HCT116 (cell line): ENCODE data around the gene SGIP1. TPM values are rescaled to one million over a fixed set of nuclear protein-coding genes. Genes with fewer than 3 reads are reported as not detected.

Experiments used
- ATAC-seq: fragments of 200-7000 bp; cut with Tn5 transposase; 2 replicates; pipeline ENCODE4 v1.9.1; 2020; ENCODE audit warnings: mild to moderate bottlenecking, moderate library complexity
- BruUV-seq: library from RNA; stranded (reverse); fragments of 400-500 nt; replicated peaks from 2 replicates; lab custom pipeline; 2021; lab: Mats Ljungman, UMichigan
- CTCF ChIA-PET: fragments of 300-600 bp; sonication (Branson Sonifier 250); formaldehyde crosslinking; loops from one replicate; lab custom pipeline; 2021; ENCODE audit warnings: antibody characterized with exemption; lab: Charles Lee
- POLR2A ChIA-PET: fragments of 300-600, 350-600 bp; sonication (Branson Sonifier 250); formaldehyde crosslinking; loops from one replicate; lab custom pipeline; 2021; ENCODE audit warnings: antibody characterized with exemption; lab: Charles Lee
- RAD21 ChIA-PET, 2 experiments: fragments of 300-600 bp; sonication (Branson Sonifier 250); formaldehyde crosslinking; loops; one replicate each; lab custom pipeline; 2023; ENCODE audit warnings: low total read pairs in 2 of 2; ENCODE audit not compliant: uncharacterized antibody in 2 of 2, unreplicated experiment in 2 of 2, low non-redundant PET in 1 of 2; lab: Charles Lee
- DNase-seq: peaks from one replicate; pipeline ENCODE4 v3.0.0-alpha.2; 2010; ENCODE audit warnings: low read depth, low spot score
- H2AFZ ChIP-seq: fragments of 200-600 bp; shearing (Covaris generic), sonication (generic); 2 replicates; pipeline ENCODE4 v1.6.1; 2017; ENCODE audit warnings: low read depth, mixed run types, mixed read lengths, antibody characterized with exemption, low read length; ENCODE audit not compliant: poor library complexity, severe bottlenecking
- H3K27ac ChIP-seq: 2 replicates; pipeline ENCODE4 v1.5.1; 2012; ENCODE audit warnings: low read depth, low read length
- H3K27me3 ChIP-seq: fragments of 200-600 bp; sonication (generic); 2 replicates; pipeline ENCODE4 v1.6.1; 2016; ENCODE audit warnings: mixed run types, low read length, mixed read lengths; ENCODE audit not compliant: insufficient read depth
- H3K36me3 ChIP-seq, 2 experiments: fragments of 200-500 bp in 1 of 2; fragments of 200-600 bp in 1 of 2; sonication (Bioruptor generic) in 1 of 2; sonication (generic) in 1 of 2; 2 replicates each; pipeline versions ENCODE4 v1.5.1 to v1.6.1; 2014 to 2016; ENCODE audit warnings: low read length in 2 of 2, inconsistent platforms in 1 of 2, mixed read lengths in 1 of 2, mixed run types in 1 of 2; ENCODE audit not compliant: insufficient read depth in 2 of 2, control insufficient read depth in 1 of 2
- H3K4me1 ChIP-seq, 2 experiments: fragments of 200-600 bp in 1 of 2; sonication (generic) in 1 of 2; 2 replicates each; pipeline versions ENCODE4 v1.5.1 to v1.6.1; 2012 to 2017; ENCODE audit warnings: low read length in 2 of 2, inconsistent platforms in 1 of 2, mild to moderate bottlenecking in 1 of 2, mixed read lengths in 1 of 2, mixed run types in 1 of 2, moderate library complexity in 1 of 2; ENCODE audit not compliant: insufficient read depth in 2 of 2, control insufficient read depth in 1 of 2
- H3K4me2 ChIP-seq: fragments of 200-600 bp; sonication (generic); 2 replicates; pipeline ENCODE4 v1.6.1; 2017; ENCODE audit warnings: mixed run types, low read length, mixed read lengths
- H3K4me3 ChIP-seq, 2 experiments: fragments of 200-600 bp in 1 of 2; sonication (generic) in 1 of 2; replicated peaks in 1 of 2; 2 replicates each; pipeline ENCODE4 v1.5.1; 2011 to 2016; ENCODE audit warnings: low read length in 2 of 2, control low read depth in 1 of 2, low read depth in 1 of 2, mild to moderate bottlenecking in 1 of 2, mixed read lengths in 1 of 2, mixed run types in 1 of 2
- H3K79me2 ChIP-seq: fragments of 200-600 bp; sonication (generic); 2 replicates; pipeline ENCODE4 v1.6.1; 2017; ENCODE audit warnings: mild to moderate bottlenecking, mixed run types, low read length, moderate library complexity, mixed read lengths; ENCODE audit not compliant: insufficient read depth
- H3K9ac ChIP-seq: fragments of 200-600 bp; sonication (generic); 2 replicates; pipeline ENCODE4 v1.6.1; 2016; ENCODE audit warnings: low read length, mixed read lengths
- H3K9me2 ChIP-seq: fragments of 200-600 bp; sonication (generic), shearing (Covaris generic); 2 replicates; pipeline ENCODE4 v1.6.1; 2017; ENCODE audit warnings: mixed run types, mild to moderate bottlenecking, moderate library complexity; ENCODE audit not compliant: insufficient read depth
- H3K9me3 ChIP-seq, 2 experiments: fragments of 200-500 bp in 1 of 2; fragments of 200-600 bp in 1 of 2; sonication (Bioruptor generic) in 1 of 2; sonication (generic) in 1 of 2; 2 replicates each; pipeline ENCODE4 v1.6.1; 2014 to 2017; ENCODE audit warnings: low read length in 2 of 2, mixed read lengths in 2 of 2, inconsistent platforms in 1 of 2, low read depth in 1 of 2, mild to moderate bottlenecking in 1 of 2, mixed run types in 1 of 2, moderate library complexity in 1 of 2; ENCODE audit not compliant: control insufficient read depth in 1 of 2, insufficient read depth in 1 of 2
- H4K20me1 ChIP-seq: fragments of 200-600 bp; sonication (generic), shearing (Covaris generic); 2 replicates; pipeline ENCODE4 v1.6.1; 2017; ENCODE audit warnings: mixed run types, mild to moderate bottlenecking, moderate library complexity; ENCODE audit not compliant: insufficient read depth
- CBX3 ChIP-seq: IDR thresholded peaks from 2 replicates; pipeline ENCODE4 v1.6.1; 2012; ENCODE audit warnings: low read depth
- CEBPB ChIP-seq: IDR thresholded peaks from 2 replicates; pipeline ENCODE4 v1.6.1; 2012; ENCODE audit warnings: low read depth
- EGR1 ChIP-seq: IDR thresholded peaks from 2 replicates; pipeline ENCODE4 v1.6.1; 2012; ENCODE audit warnings: low read depth
- FOSL1 ChIP-seq: IDR thresholded peaks from 2 replicates; pipeline ENCODE4 v1.6.1; 2012; ENCODE audit warnings: low read depth
- POLR2A ChIP-seq: IDR thresholded peaks from 2 replicates; pipeline ENCODE4 v1.7.0; 2011; ENCODE audit warnings: borderline replicate concordance; ENCODE audit not compliant: insufficient read depth, insufficient read length; ENCODE audit errors: extremely low read depth
- POLR2AphosphoS5 ChIP-seq: IDR thresholded peaks from 2 replicates; pipeline ENCODE4 v1.6.1; 2011; ENCODE audit warnings: mild to moderate bottlenecking, low read depth, low read length, moderate library complexity
- RAD21 ChIP-seq: IDR thresholded peaks from 2 replicates; pipeline ENCODE4 v1.6.1; 2012; ENCODE audit warnings: low read depth, mild to moderate bottlenecking
- SIN3A ChIP-seq: IDR thresholded peaks from 2 replicates; pipeline ENCODE4 v1.6.1; 2012; ENCODE audit warnings: low read depth
- SP1 ChIP-seq: IDR thresholded peaks from 2 replicates; pipeline ENCODE4 v1.6.1; 2012; ENCODE audit warnings: low read depth
- TCF7L2 ChIP-seq: IDR thresholded peaks from 2 replicates; pipeline ENCODE4 v1.7.0; 2011; ENCODE audit warnings: borderline replicate concordance, inconsistent platforms; ENCODE audit not compliant: insufficient read depth, insufficient read length; ENCODE audit errors: extremely low read depth
- YY1 ChIP-seq: IDR thresholded peaks from 2 replicates; pipeline ENCODE4 v1.6.1; 2011; ENCODE audit warnings: low read length, low read depth, moderate library complexity, mild to moderate bottlenecking; ENCODE audit not compliant: insufficient replicate concordance; ENCODE audit errors: extremely low read depth
- ZFX ChIP-seq: fragments of 450-650 bp; IDR thresholded peaks from 2 replicates; pipeline ENCODE4 v1.6.1; 2017
- intact Hi-C: fragments of 100-400 bp; cut with micrococcal nuclease; formaldehyde crosslinking; loops from 2 replicates; pipeline ENCODE4 v1.10.0; 2022
- total RNA-seq: library from RNA; stranded (reverse); gene quantifications from one replicate; pipeline ENCODE4 v1.2.1, GENCODE V29; 2021; ENCODE audit not compliant: unreplicated experiment
- TF ChIP-seq, protein P1 (sequence below): IDR thresholded peaks from 2 replicates; pipeline ENCODE4 v1.6.1; 2011; ENCODE audit warnings: mild to moderate bottlenecking, low read length, moderate library complexity; ENCODE audit not compliant: insufficient replicate concordance; ENCODE audit errors: extremely low read depth
- TF ChIP-seq, protein P2 (sequence below): IDR thresholded peaks from 2 replicates; pipeline ENCODE4 v1.6.1; 2012
- TF ChIP-seq, protein P3 (sequence below), 3 experiments: fragments of 200-600 bp in 1 of 3; sonication (generic) in 1 of 3; IDR thresholded peaks in 2 of 3; conservative IDR thresholded peaks in 1 of 3; 2 replicates each; pipeline ENCODE4 v1.5.1; 2012 to 2017; ENCODE audit warnings: low read depth in 2 of 3, low read length in 2 of 3, antibody characterized with exemption in 1 of 3, borderline replicate concordance in 1 of 3, control low read depth in 1 of 3, mild to moderate bottlenecking in 1 of 3, mixed read lengths in 1 of 3, mixed run types in 1 of 3, moderate library complexity in 1 of 3; ENCODE audit not compliant: insufficient read depth in 1 of 3
- TF ChIP-seq, protein P4 (sequence below): IDR thresholded peaks from 2 replicates; pipeline ENCODE4 v1.6.1; 2012

The SGIP1 gene
- total RNA-seq, 1 experiment from 2014 or later = 0.15 TPM

DNA sequence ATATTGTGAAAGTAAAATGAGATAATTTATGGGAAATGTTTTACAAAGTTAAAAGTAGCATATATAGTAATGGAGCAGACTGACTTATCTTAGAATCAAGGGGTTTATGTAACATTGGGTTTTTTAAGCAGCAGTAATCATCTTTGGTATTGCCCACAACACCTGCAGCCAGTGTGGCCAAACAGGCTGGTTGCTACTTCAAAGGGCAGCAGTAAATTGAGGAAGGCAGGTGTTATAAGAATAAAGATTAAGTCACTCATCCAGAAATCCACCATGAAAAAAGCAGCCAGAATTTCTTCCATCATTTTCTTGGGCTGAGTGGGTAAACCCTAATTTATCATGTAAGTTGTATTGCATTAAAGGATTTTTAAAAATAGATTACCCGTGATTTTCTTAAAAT lies 235.0 kb downstream of the SGIP1 start:
- RAD21 ChIA-PET = no interaction called here
- BruUV-seq = no TSS peak
- ATAC-seq (no peak), DNase-seq (no peak)
- POLR2A ChIA-PET = no interaction called here
- H3K4me3 ChIP-seq = no peak overlapping the region
- 0 out of 4 replicates have a peak, but pooled peaks cover 0 to 2% of the 10 kb centered on the region in 2 experiments for H3K4me1 ChIP-seq
- CTCF ChIA-PET = no interaction called here
- H3K9ac ChIP-seq = no peak overlapping the region
- intact Hi-C loops = no loop called here
- H3K9me3 ChIP-seq = no peaks in the 10 kb centered on the region
- H2AFZ ChIP-seq = no peak overlapping the region
- TF ChIP-seq, protein P1, sequence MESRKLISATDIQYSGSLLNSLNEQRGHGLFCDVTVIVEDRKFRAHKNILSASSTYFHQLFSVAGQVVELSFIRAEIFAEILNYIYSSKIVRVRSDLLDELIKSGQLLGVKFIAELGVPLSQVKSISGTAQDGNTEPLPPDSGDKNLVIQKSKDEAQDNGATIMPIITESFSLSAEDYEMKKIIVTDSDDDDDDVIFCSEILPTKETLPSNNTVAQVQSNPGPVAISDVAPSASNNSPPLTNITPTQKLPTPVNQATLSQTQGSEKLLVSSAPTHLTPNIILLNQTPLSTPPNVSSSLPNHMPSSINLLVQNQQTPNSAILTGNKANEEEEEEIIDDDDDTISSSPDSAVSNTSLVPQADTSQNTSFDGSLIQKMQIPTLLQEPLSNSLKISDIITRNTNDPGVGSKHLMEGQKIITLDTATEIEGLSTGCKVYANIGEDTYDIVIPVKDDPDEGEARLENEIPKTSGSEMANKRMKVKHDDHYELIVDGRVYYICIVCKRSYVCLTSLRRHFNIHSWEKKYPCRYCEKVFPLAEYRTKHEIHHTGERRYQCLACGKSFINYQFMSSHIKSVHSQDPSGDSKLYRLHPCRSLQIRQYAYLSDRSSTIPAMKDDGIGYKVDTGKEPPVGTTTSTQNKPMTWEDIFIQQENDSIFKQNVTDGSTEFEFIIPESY = no peak
- TF ChIP-seq, protein P2, sequence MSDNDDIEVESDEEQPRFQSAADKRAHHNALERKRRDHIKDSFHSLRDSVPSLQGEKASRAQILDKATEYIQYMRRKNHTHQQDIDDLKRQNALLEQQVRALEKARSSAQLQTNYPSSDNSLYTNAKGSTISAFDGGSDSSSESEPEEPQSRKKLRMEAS = no peak
- TF ChIP-seq RAD21 (no peak), POLR2A (no peak), TCF7L2 (no peak), CBX3 (no peak), SIN3A (no peak), EGR1 (no peak), FOSL1 (no peak), SP1 (no peak), ZFX (no peak), POLR2AphosphoS5 (no peak), YY1 (no peak), CEBPB (no peak)
- TF ChIP-seq, protein P3, sequence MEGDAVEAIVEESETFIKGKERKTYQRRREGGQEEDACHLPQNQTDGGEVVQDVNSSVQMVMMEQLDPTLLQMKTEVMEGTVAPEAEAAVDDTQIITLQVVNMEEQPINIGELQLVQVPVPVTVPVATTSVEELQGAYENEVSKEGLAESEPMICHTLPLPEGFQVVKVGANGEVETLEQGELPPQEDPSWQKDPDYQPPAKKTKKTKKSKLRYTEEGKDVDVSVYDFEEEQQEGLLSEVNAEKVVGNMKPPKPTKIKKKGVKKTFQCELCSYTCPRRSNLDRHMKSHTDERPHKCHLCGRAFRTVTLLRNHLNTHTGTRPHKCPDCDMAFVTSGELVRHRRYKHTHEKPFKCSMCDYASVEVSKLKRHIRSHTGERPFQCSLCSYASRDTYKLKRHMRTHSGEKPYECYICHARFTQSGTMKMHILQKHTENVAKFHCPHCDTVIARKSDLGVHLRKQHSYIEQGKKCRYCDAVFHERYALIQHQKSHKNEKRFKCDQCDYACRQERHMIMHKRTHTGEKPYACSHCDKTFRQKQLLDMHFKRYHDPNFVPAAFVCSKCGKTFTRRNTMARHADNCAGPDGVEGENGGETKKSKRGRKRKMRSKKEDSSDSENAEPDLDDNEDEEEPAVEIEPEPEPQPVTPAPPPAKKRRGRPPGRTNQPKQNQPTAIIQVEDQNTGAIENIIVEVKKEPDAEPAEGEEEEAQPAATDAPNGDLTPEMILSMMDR (IDR thresholded peaks at IDR 0.05 in 2 of 3, conservative IDR thresholded peaks at IDR 0.05 in 1 of 3; ENCODE audit: borderline replicate concordance in 1 of 3, insufficient read depth in 1 of 3, low read depth in 2 of 3, low read length in 2 of 3) = no peak
- TF ChIP-seq, protein P4, sequence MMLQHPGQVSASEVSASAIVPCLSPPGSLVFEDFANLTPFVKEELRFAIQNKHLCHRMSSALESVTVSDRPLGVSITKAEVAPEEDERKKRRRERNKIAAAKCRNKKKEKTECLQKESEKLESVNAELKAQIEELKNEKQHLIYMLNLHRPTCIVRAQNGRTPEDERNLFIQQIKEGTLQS = no peak
- H3K9me2 ChIP-seq = no peaks in the 10 kb centered on the region
- no peaks in the 10 kb centered on the region for H4K20me1 ChIP-seq
- H3K4me2 ChIP-seq = no peak overlapping the region
- H3K27ac ChIP-seq = no peak overlapping the region
- no peaks in the 10 kb centered on the region for H3K27me3 ChIP-seq
- no peaks in the 10 kb centered on the region for H3K79me2 ChIP-seq
- no peaks in the 10 kb centered on the region for H3K36me3 ChIP-seq
